ENCODE results near the gene FOXC1.

Gene FOXC1

GRCh38 chr6:1586256-1586655, 23.5 kb upstream of the FOXC1 start:
- no peak overlapping the region for H3K4me3 ChIP-seq (ENCODE audit: low read length)
- no peaks in the 10 kb centered on the region for H3K4me1 ChIP-seq (ENCODE audit: control insufficient read depth, low read depth, low read length)
- H3K9me3 ChIP-seq (ENCODE audit: control insufficient read depth, low read depth, low read length), result no peaks in the 10 kb centered on the region
- H3K27me3 ChIP-seq (ENCODE audit: control insufficient read depth, insufficient read depth, low read length), result no peaks in the 10 kb centered on the region
- H3K36me3 ChIP-seq (ENCODE audit: control insufficient read depth, low read depth, low read length), result no peaks in the 10 kb centered on the region
- H3K9ac ChIP-seq (ENCODE audit: low read length), result no peak overlapping the region
- H3K27ac ChIP-seq (ENCODE audit: low read length), result no peak overlapping the region

- Histone ChIP-seq H3K9me3 (ENCODE audit: control insufficient read depth, low read depth, low read length) (no peaks in the 10 kb centered on the region), H3K4me3 (ENCODE audit: low read length) (no peak overlapping the region), H3K4me1 (ENCODE audit: control insufficient read depth, low read depth, low read length) (no peaks in the 10 kb centered on the region), H3K9ac (ENCODE audit: low read length) (no peak overlapping the region), H3K36me3 (ENCODE audit: control insufficient read depth, low read depth, low read length) (no peaks in the 10 kb centered on the region), H3K27ac (ENCODE audit: low read length) (no peak overlapping the region), H3K27me3 (ENCODE audit: control insufficient read depth, insufficient read depth, low read length) (no peaks in the 10 kb centered on the region)
These were observed 22.8 kb upstream of the FOXC1 start for GRCh38 chr6:1586861-1587450.

- no peaks in the 10 kb centered on the region for H3K4me1 ChIP-seq (ENCODE audit: control insufficient read depth, low read depth, low read length)
- H3K27ac ChIP-seq (ENCODE audit: low read length), result no peak overlapping the region
- H3K27me3 ChIP-seq (ENCODE audit: control insufficient read depth, insufficient read depth, low read length), result no peaks in the 10 kb centered on the region
- H3K9ac ChIP-seq (ENCODE audit: low read length), result no peak overlapping the region
- no peaks in the 10 kb centered on the region for H3K36me3 ChIP-seq (ENCODE audit: control insufficient read depth, low read depth, low read length)
- no peak overlapping the region for H3K4me3 ChIP-seq (ENCODE audit: low read length)
- H3K9me3 ChIP-seq (ENCODE audit: control insufficient read depth, low read depth, low read length), result no peaks in the 10 kb centered on the region
These were observed 22.2 kb upstream of the FOXC1 start for GRCh38 chr6:1587546-1587945.

- Histone ChIP-seq H3K4me3 (ENCODE audit: low read length) (no peak overlapping the region), H3K27ac (ENCODE audit: low read length) (no peak overlapping the region), H3K4me1 (ENCODE audit: control insufficient read depth, low read depth, low read length) (no peaks in the 10 kb centered on the region), H3K36me3 (ENCODE audit: control insufficient read depth, low read depth, low read length) (no peaks in the 10 kb centered on the region), H3K9ac (ENCODE audit: low read length) (no peak overlapping the region), H3K27me3 (ENCODE audit: control insufficient read depth, insufficient read depth, low read length) (no peaks in the 10 kb centered on the region), H3K9me3 (ENCODE audit: control insufficient read depth, low read depth, low read length) (no peaks in the 10 kb centered on the region)
These were observed 21.7 kb upstream of the FOXC1 start for GRCh38 chr6:1587977-1588376.

GRCh38 chr6:1589208-1589607, 20.5 kb upstream of the FOXC1 start:
- no peaks in the 10 kb centered on the region for H3K9me3 ChIP-seq (ENCODE audit: control insufficient read depth, low read depth, low read length)
- no peak overlapping the region for H3K9ac ChIP-seq (ENCODE audit: low read length)
- H3K4me1 ChIP-seq (ENCODE audit: control insufficient read depth, low read depth, low read length), result no peaks in the 10 kb centered on the region
- H3K36me3 ChIP-seq (ENCODE audit: control insufficient read depth, low read depth, low read length), result no peaks in the 10 kb centered on the region
- H3K4me3 ChIP-seq (ENCODE audit: low read length), result no peak overlapping the region
- H3K27me3 ChIP-seq (ENCODE audit: control insufficient read depth, insufficient read depth, low read length), result no peaks in the 10 kb centered on the region
- H3K27ac ChIP-seq (ENCODE audit: low read length), result no peak overlapping the region

- Histone ChIP-seq H3K9ac (ENCODE audit: low read length) (no peak overlapping the region), H3K27ac (ENCODE audit: low read length) (no peak overlapping the region), H3K27me3 (ENCODE audit: control insufficient read depth, insufficient read depth, low read length) (peaks cover 4% of the 10 kb centered on the region), H3K9me3 (ENCODE audit: control insufficient read depth, low read depth, low read length) (no peaks in the 10 kb centered on the region), H3K4me3 (ENCODE audit: low read length) (no peak overlapping the region), H3K36me3 (ENCODE audit: control insufficient read depth, low read depth, low read length) (no peaks in the 10 kb centered on the region), H3K4me1 (ENCODE audit: control insufficient read depth, low read depth, low read length) (no peaks in the 10 kb centered on the region)
These were observed 19.1 kb upstream of the FOXC1 start for GRCh38 chr6:1590580-1590979.

GRCh38 chr6:1591243-1591642, 18.5 kb upstream of the FOXC1 start:
- peaks cover 9% of the 10 kb centered on the region for H3K27me3 ChIP-seq (ENCODE audit: control insufficient read depth, insufficient read depth, low read length)
- H3K9ac ChIP-seq (ENCODE audit: low read length), result no peak overlapping the region
- no peak overlapping the region for H3K27ac ChIP-seq (ENCODE audit: low read length)
- no peaks in the 10 kb centered on the region for H3K36me3 ChIP-seq (ENCODE audit: control insufficient read depth, low read depth, low read length)
- H3K9me3 ChIP-seq (ENCODE audit: control insufficient read depth, low read depth, low read length), result no peaks in the 10 kb centered on the region
- no peaks in the 10 kb centered on the region for H3K4me1 ChIP-seq (ENCODE audit: control insufficient read depth, low read depth, low read length)
- no peak overlapping the region for H3K4me3 ChIP-seq (ENCODE audit: low read length)

- Histone ChIP-seq H3K27me3 (ENCODE audit: control insufficient read depth, insufficient read depth, low read length) (peaks cover 9% of the 10 kb centered on the region), H3K36me3 (ENCODE audit: control insufficient read depth, low read depth, low read length) (no peaks in the 10 kb centered on the region), H3K4me3 (ENCODE audit: low read length) (no peak overlapping the region), H3K9me3 (ENCODE audit: control insufficient read depth, low read depth, low read length) (no peaks in the 10 kb centered on the region), H3K27ac (ENCODE audit: low read length) (no peak overlapping the region), H3K4me1 (ENCODE audit: control insufficient read depth, low read depth, low read length) (peaks cover 4% of the 10 kb centered on the region), H3K9ac (ENCODE audit: low read length) (no peak overlapping the region)
These were observed 17.8 kb upstream of the FOXC1 start for GRCh38 chr6:1591926-1592325.

- Histone ChIP-seq H3K36me3 (ENCODE audit: control insufficient read depth, low read depth, low read length) (no peaks in the 10 kb centered on the region), H3K9me3 (ENCODE audit: control insufficient read depth, low read depth, low read length) (no peaks in the 10 kb centered on the region), H3K4me3 (ENCODE audit: low read length) (no peak overlapping the region), H3K9ac (ENCODE audit: low read length) (no peak overlapping the region), H3K27me3 (ENCODE audit: control insufficient read depth, insufficient read depth, low read length) (peaks cover 11% of the 10 kb centered on the region), H3K27ac (ENCODE audit: low read length) (no peak overlapping the region), H3K4me1 (ENCODE audit: control insufficient read depth, low read depth, low read length) (peaks cover 4% of the 10 kb centered on the region)
These were observed 16.9 kb upstream of the FOXC1 start for GRCh38 chr6:1592852-1593251.

- no peak overlapping the region for H3K4me3 ChIP-seq (ENCODE audit: low read length)
- peaks cover 14% of the 10 kb centered on the region for H3K27me3 ChIP-seq (ENCODE audit: control insufficient read depth, insufficient read depth, low read length)
- no peak overlapping the region for H3K27ac ChIP-seq (ENCODE audit: low read length)
- no peaks in the 10 kb centered on the region for H3K36me3 ChIP-seq (ENCODE audit: control insufficient read depth, low read depth, low read length)
- peaks cover 4% of the 10 kb centered on the region for H3K4me1 ChIP-seq (ENCODE audit: control insufficient read depth, low read depth, low read length)
- no peaks in the 10 kb centered on the region for H3K9me3 ChIP-seq (ENCODE audit: control insufficient read depth, low read depth, low read length)
- H3K9ac ChIP-seq (ENCODE audit: low read length), result no peak overlapping the region
These were observed 16.3 kb upstream of the FOXC1 start for GRCh38 chr6:1593286-1593957.

GRCh38 chr6:1593958-1594314, 15.8 kb upstream of the FOXC1 start:
- H3K27me3 ChIP-seq (ENCODE audit: control insufficient read depth, insufficient read depth, low read length), result peaks cover 14% of the 10 kb centered on the region
- peaks cover 4% of the 10 kb centered on the region for H3K4me1 ChIP-seq (ENCODE audit: control insufficient read depth, low read depth, low read length)
- H3K27ac ChIP-seq (ENCODE audit: low read length), result no peak overlapping the region
- H3K9ac ChIP-seq (ENCODE audit: low read length), result no peak overlapping the region
- no peaks in the 10 kb centered on the region for H3K9me3 ChIP-seq (ENCODE audit: control insufficient read depth, low read depth, low read length)
- H3K4me3 ChIP-seq (ENCODE audit: low read length), result no peak overlapping the region
- no peaks in the 10 kb centered on the region for H3K36me3 ChIP-seq (ENCODE audit: control insufficient read depth, low read depth, low read length)

- Histone ChIP-seq H3K4me3 (ENCODE audit: low read length) (no peak overlapping the region), H3K27me3 (ENCODE audit: control insufficient read depth, insufficient read depth, low read length) (peaks cover 14% of the 10 kb centered on the region), H3K4me1 (ENCODE audit: control insufficient read depth, low read depth, low read length) (peaks cover 4% of the 10 kb centered on the region), H3K9ac (ENCODE audit: low read length) (no peak overlapping the region), H3K9me3 (ENCODE audit: control insufficient read depth, low read depth, low read length) (no peaks in the 10 kb centered on the region), H3K27ac (ENCODE audit: low read length) (no peak overlapping the region), H3K36me3 (ENCODE audit: control insufficient read depth, low read depth, low read length) (no peaks in the 10 kb centered on the region)
These were observed 15.1 kb upstream of the FOXC1 start for GRCh38 chr6:1594445-1595200.
